ENCODE data around the gene PPP1R14D.
A peak's percentile ranks its signal among the peaks of the same experiment; 100 is the strongest.

PPP1R14D gene

DNA sequence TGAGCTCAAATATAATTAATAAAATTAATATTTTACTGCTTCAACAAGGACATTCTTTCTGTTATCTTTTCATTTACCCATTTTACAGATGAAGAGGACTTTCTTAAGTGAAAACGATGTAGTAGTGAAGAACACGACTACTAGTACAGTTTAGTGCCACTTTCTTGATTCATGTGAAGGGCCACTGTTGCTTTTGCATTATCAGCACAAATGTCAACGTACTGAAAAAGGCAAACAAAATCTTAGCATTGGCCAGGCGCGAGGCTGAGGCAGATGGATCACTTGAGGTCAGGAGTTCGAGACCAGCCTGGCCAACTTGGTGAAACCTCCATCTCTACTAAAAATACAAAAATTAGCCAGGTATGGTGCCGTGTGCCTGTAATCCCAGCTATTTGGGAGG lies 9.5 kb downstream of the PPP1R14D start:
- no peak for DNase-seq (ENCODE audit: low read depth)

GRCh38 chr15:40815042-40815698 lies 13.3 kb downstream of the PPP1R14D start:
- DNase-seq (ENCODE audit: low read depth): no peak

DNA sequence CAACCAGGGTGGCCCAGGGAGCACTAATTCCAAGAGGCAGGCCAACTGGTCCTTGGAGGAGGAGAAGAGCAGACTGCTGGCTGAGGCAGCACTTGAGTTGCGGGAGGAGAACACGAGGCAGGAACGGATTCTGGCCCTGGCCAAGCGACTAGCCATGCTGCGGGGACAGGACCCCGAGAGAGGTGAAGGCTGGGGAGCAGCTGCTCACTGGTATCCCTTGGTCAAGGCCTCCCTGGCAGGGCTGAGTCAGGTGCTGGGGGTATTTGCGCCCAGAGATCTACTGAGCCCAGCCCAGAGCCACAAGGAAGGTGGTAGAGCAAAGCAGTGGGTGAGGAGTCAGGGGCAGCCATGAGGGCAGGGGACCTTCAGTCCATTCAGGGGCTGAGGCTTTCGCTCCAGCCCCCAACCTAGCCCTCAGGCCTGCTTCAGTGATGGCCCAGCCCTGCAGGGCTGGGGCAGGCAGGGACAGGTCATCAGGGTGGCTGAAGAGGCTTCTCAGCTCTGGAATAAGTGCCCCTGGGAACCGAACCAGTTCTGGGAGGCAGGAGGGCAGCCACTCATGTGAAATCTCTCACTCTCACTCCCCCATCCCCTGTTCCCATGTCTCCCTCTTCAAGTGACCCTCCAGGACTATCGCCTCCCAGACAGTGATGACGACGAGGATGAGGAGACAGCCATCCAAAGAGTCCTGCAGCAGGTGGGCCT lies 15.6 kb downstream of the PPP1R14D start:
- no peak for DNase-seq (ENCODE audit: low read depth)

GRCh38 chr15:40808861-40809450 lies 19.6 kb downstream of the PPP1R14D start:
- DNase-seq (ENCODE audit: low read depth): no peak

DNA sequence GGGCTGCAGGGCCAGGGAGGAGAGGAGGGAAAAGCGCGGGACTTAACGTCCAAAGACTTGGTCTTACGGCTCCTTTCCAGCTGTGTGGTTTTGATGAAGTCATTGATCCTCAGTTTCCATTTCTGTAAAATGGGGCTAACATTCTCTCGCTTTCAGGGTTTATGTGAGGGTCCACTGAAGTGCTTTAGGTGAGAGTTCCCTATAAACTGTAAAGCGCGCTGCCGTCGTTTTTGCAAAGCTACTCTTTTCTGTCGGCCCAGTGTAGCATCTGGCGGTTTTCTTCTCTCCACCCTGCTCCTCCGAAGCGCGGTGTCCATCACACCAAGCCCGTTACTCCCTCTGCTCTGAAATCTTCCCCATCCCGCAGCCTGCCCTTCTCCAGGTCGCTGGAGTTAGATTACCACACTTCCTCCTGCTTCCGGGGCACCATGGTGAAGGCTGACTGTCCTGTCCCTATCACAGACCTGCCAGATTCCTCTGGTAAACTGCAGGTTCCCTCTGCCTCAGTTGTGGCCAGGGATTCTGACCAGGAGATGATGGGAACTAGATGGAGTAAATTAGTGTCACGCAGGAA lies 20.5 kb downstream of the PPP1R14D start:
- no peak for DNase-seq (ENCODE audit: low read depth)

DNA sequence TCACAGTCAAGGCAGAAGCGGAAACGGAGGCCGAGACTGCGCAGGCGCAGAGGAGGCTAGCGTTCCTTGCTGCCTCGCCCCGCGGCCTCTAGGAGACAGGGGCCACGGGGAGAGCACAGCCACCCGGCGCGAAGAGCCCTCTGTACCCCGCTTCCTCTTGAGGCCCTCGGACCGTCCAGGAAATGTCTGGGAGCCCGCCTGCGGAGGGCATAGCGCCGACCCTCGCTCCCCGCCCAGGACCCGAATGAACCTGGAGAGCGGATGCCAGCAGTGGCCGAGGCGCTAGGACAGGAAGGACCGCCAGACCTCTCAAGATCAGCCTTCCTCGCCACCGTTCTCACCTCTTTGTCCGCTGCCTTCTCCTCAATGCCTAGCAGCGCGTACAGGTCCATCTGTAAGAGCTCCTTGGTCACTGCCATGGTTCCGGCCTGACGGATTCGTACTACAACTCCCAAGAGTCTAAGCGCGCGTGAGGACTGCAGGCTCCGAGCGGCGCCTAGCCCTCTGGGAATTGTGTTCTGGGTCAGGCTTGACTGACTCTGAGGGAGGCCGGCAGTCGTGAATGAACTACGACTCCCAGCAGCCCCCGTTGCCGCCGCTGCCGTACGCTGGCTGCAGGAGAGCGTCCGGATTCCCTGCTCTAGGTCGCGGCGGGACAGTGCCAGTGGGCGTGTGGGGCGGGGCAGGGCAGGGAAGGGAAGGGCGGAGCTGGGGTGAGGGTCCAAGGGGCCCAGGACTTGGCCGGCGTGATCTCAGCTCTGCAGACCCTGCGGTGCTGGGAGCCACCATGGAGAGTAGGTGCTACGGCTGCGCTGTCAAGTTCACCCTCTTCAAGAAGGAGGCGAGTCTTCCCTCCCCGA lies 21.2 kb downstream of the PPP1R14D start, which contains the start of the genes DNAJC17 and ZFYVE19:
TSS of gene DNAJC17 (minus strand) at position 446 of the 860 bp plus-strand sequence. CDS start at position 419, 27 bp downstream.
TSS of gene ZFYVE19 (plus strand) at position 62 of the 860 bp plus-strand sequence. CDS start at position 563, 501 bp downstream.
- peak; percentile 86 for DNase-seq (ENCODE audit: low read depth)

GRCh38 chr15:40806672-40807027 lies 21.9 kb downstream of the PPP1R14D start:
- DNase-seq (ENCODE audit: low read depth): no peak

GRCh38 chr15:40803688-40804087 lies 24.8 kb downstream of the PPP1R14D start:
- DNase-seq (ENCODE audit: low read depth): no peak

- DNase-seq (ENCODE audit: low read depth): no peak
Observed at GRCh38 chr15:40803076-40803475, 25.4 kb downstream of the PPP1R14D start.

GRCh38 chr15:40799523-40799922 lies 29.0 kb downstream of the PPP1R14D start:
- DNase-seq (ENCODE audit: low read depth): no peak

- DNase-seq (ENCODE audit: low read depth): no peak
Observed at GRCh38 chr15:40796512-40796911, 32.0 kb downstream of the PPP1R14D start.

- DNase-seq (ENCODE audit: low read depth): no peak
Observed at GRCh38 chr15:40796041-40796440, 32.5 kb downstream of the PPP1R14D start.

DNA sequence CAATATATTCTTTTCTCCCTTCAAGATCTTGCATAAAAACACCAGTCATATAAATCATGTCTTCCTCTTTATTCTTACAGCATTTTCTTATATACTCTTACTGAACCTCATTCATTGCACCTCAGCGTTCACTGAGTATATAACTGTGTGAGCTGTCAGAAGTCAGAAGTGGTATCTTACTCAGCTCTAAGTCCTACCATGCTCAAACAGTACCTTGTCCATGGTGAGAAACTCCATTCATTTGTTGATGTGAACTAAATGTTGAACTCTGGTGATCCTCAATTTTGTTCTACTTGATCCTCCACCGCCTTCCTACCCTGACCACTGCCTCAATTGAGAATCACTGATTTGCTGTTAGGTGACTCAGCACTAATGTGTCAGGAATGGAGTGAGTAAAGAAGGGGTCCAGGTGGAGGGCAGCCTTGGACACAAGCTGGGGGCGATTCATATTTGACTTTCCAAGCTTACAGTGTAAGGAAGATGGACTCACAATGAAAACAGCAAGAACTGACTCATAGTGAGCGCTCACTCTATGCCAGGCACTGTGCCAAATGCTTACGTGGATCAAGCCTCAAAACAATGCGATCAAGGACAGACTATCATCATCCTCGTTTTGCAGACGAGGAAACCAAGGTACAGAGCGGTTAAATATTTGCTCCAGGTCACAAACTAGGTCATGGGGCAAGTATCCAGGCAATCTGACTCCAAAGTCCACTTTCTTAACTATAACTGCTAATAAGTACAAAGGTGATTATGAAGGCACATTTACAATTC lies 35.1 kb downstream of the PPP1R14D start:
- no peak for DNase-seq (ENCODE audit: low read depth)

DNA sequence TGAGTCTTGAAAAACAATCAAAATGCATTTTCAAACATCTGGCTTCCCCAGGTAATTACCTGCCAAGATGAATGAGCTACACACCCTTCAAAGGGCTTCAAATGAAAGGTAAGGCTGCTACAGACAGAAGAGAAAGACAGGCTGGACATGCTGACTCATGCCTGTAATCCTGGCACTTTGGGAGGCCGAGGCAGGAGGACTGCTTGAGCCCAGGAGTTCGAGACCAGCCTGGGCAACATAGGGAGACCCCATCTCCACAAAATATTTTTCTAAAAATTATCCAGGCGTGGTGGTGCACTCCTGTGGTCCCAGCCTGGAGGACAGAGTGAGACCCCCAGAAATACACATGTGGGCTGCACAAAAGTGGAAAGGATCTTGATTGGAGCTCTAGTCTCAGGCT lies 36.1 kb downstream of the PPP1R14D start:
- DNase-seq (ENCODE audit: low read depth): no peak

DNA sequence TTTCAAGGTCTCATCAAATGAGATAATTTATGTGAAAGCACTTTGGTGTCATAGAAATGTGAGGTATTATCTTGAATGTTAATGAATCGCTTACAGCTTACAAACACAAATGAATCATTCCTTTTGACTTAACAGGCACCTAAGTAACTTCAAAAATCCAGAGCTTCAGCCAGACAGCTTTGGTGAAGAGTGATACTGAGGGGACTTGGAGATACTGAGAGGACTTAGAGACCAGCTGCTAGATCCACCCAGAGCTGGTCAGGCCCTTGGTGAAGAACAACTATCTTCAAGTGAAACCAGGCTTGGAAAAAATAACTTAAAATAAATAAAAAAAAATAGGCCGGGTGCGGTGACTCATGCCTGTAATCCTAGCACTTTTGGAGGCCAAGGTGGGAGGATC lies 37.8 kb downstream of the PPP1R14D start:
- DNase-seq (ENCODE audit: low read depth): no peak

- no peak for DNase-seq (ENCODE audit: low read depth)
Observed at GRCh38 chr15:40789999-40790398, 38.5 kb downstream of the PPP1R14D start.

DNA sequence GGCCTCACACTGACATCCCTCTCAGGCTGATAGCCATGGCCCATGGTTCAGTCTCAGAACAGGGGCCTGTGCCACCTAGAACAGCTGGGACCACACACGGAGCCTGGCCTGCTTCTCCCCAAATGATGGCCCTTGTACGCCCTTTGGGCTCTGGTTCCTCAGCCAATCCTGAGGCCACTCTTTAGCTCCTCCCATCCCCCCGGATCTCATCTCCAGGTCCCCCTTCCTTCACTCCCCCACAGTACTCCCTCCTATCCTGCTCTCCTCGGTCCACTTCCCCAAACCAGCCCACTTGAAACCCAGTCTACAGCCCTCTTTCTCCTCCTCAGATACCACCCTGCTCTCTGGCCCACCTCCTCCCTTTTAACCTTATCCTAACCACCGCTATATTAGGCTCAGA lies 39.4 kb downstream of the PPP1R14D start:
- DNase-seq (ENCODE audit: low read depth): no peak

GRCh38 chr15:40787991-40788390 lies 40.5 kb downstream of the PPP1R14D start:
- no peak for DNase-seq (ENCODE audit: low read depth)

GRCh38 chr15:40787344-40787841 lies 41.1 kb downstream of the PPP1R14D start:
- peak; percentile 50 for DNase-seq (ENCODE audit: low read depth)

- DNase-seq (ENCODE audit: low read depth): no peak
Observed at GRCh38 chr15:40785814-40786213, 42.7 kb downstream of the PPP1R14D start.

DNA sequence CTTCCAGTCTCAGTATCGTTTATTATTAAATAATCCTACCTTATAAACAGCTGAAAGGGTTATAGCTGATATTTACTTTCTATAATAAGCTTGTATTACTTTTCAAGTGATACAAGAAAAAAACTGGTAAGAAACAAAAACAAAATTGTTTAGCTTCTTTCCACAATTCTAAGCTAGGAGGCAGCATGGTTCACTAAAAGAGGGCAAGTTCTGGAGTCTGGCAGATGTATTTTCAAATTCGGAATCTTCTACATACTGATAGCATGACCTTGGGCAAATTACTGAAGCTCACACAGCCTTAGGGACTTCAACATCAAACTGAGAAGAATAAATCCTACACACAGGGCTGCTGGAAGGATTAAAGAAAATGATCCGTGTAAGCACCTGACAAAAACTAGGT lies 43.3 kb downstream of the PPP1R14D start:
- DNase-seq (ENCODE audit: low read depth): no peak

All from stimulated activated CD8-positive, alpha-beta memory T cell treated with anti-CD3 and anti-CD28 coated beads, Interleukin-12 subunit alpha, Interleukin-12 subunit beta, amount 100 ng/mL, for 4 hours (primary cell).